Neuronal stem cell (in vitro differentiated cells): ENCODE data around the gene RPL7A.
A peak's percentile ranks its signal among the peaks of the same experiment; 100 is the strongest.

Source experiments
- DNase-seq: peaks from one replicate; pipeline ENCODE4 v3.0.0-alpha.2; 2013; ENCODE audit warnings: low spot score
- H2AFZ ChIP-seq: one replicate; pipeline ENCODE4 v1.6.1; 2013; ENCODE audit warnings: mild to moderate bottlenecking, low read length, inconsistent platforms
- H2AK5ac ChIP-seq: 2 replicates; pipeline ENCODE4 v1.6.1; 2013; ENCODE audit warnings: low read depth, mild to moderate bottlenecking, inconsistent platforms, low read length, moderate library complexity, mixed read lengths
- H2BK120ac ChIP-seq: 2 replicates; pipeline ENCODE4 v1.6.1; 2013; ENCODE audit warnings: low read depth, mild to moderate bottlenecking, inconsistent platforms, low read length, moderate library complexity, mixed read lengths
- H2BK12ac ChIP-seq: one replicate; pipeline ENCODE4 v1.6.1; 2013; ENCODE audit warnings: low read length, inconsistent platforms
- H2BK15ac ChIP-seq: 2 replicates; pipeline ENCODE4 v1.6.1; 2013; ENCODE audit warnings: mild to moderate bottlenecking, low read length, inconsistent platforms, mixed read lengths
- H2BK5ac ChIP-seq: one replicate; pipeline ENCODE4 v1.6.1; 2013; ENCODE audit warnings: inconsistent platforms, mild to moderate bottlenecking, low read length, moderate library complexity
- H3K14ac ChIP-seq: one replicate; pipeline ENCODE4 v1.6.1; 2013; ENCODE audit warnings: low read length, inconsistent platforms
- H3K18ac ChIP-seq: 2 replicates; pipeline ENCODE4 v1.6.1; 2013; ENCODE audit warnings: low read length, inconsistent platforms
- H3K23ac ChIP-seq: 2 replicates; pipeline ENCODE4 v1.6.1; 2013; ENCODE audit warnings: low read depth, mild to moderate bottlenecking, mixed read lengths, low read length, inconsistent platforms; ENCODE audit not compliant: poor library complexity
- H3K27ac ChIP-seq: replicated peaks from 3 replicates; pipeline ENCODE4 v1.5.1; 2013; ENCODE audit warnings: low read length, inconsistent platforms
- H3K27me3 ChIP-seq, 3 experiments: 2 replicates each; pipeline ENCODE4 v1.6.1; 2013; ENCODE audit warnings: low read length in 3 of 3, mild to moderate bottlenecking in 2 of 3, inconsistent platforms in 1 of 3, low read depth in 1 of 3, mixed read lengths in 1 of 3, moderate library complexity in 1 of 3; ENCODE audit not compliant: control insufficient read depth in 3 of 3, insufficient read depth in 3 of 3
- H3K36me3 ChIP-seq, 2 donors: replicated peaks in 1 of 2; 2 replicates each; pipeline ENCODE4 v1.6.1; 2013; ENCODE audit warnings: low read length in 2 of 2; ENCODE audit not compliant: control insufficient read depth in 2 of 2, insufficient read depth in 2 of 2
- H3K4ac ChIP-seq: 2 replicates; pipeline ENCODE4 v1.6.1; 2013; ENCODE audit warnings: inconsistent platforms, mild to moderate bottlenecking, low read length, moderate library complexity
- H3K4me1 ChIP-seq, 2 donors: 1 replicate in 1 of 2; 2 replicates in 1 of 2; pipeline ENCODE4 v1.6.1; 2013; ENCODE audit warnings: low read length in 2 of 2, low read depth in 1 of 2; ENCODE audit not compliant: control insufficient read depth in 2 of 2, insufficient read depth in 1 of 2
- H3K4me2 ChIP-seq: one replicate; pipeline ENCODE4 v1.6.1; 2013; ENCODE audit warnings: mild to moderate bottlenecking, low read length, inconsistent platforms; ENCODE audit not compliant: insufficient read depth, poor library complexity, severe bottlenecking
- H3K4me3 ChIP-seq, 2 donors: 2 replicates each; pipeline ENCODE4 v1.5.1; 2013; ENCODE audit warnings: low read length in 2 of 2, mild to moderate bottlenecking in 2 of 2, inconsistent platforms in 1 of 2, moderate library complexity in 1 of 2
- H3K79me1 ChIP-seq: one replicate; pipeline ENCODE4 v1.6.1; 2013; ENCODE audit warnings: low read depth, mild to moderate bottlenecking, inconsistent platforms, low read length, moderate library complexity
- H3K9ac ChIP-seq: one replicate; pipeline ENCODE4 v1.6.1; 2013; ENCODE audit warnings: mild to moderate bottlenecking, low read depth, low read length, inconsistent platforms; ENCODE audit not compliant: poor library complexity
- H3K9me3 ChIP-seq, 2 donors: replicated peaks in 1 of 2; 2 replicates each; pipeline versions ENCODE3 to v1.6.1; 2013; ENCODE audit warnings: low read length in 2 of 2, mild to moderate bottlenecking in 2 of 2, inconsistent platforms in 1 of 2, low read depth in 1 of 2, mixed read lengths in 1 of 2, moderate library complexity in 1 of 2; ENCODE audit not compliant: control insufficient read depth in 2 of 2, insufficient read depth in 1 of 2
- H4K8ac ChIP-seq: one replicate; pipeline ENCODE4 v1.6.1; 2013; ENCODE audit warnings: low read depth, mild to moderate bottlenecking, inconsistent platforms, low read length, moderate library complexity
- H4K91ac ChIP-seq: one replicate; pipeline ENCODE4 v1.6.1; 2013; ENCODE audit warnings: low read length, low read depth, mild to moderate bottlenecking, inconsistent platforms; ENCODE audit not compliant: poor library complexity
- WGBS, 2 donors: extraction: QIAGEN DNeasy Blood & Tissue Kit; methylation state at CpG; one replicate each; pipeline ENCODE4 v1.1.7; 2013; ENCODE audit warnings: missing lambda C conversion rate in 2 of 2, mixed read lengths in 1 of 2; ENCODE audit not compliant: insufficient read length in 2 of 2, insufficient replicate concordance in 1 of 2; ENCODE audit errors: extremely low coverage in 2 of 2; 5-methylcytosine and 5-hydroxymethylcytosine counted together

Gene RPL7A

GRCh38 chr9:133335924-133336811 is 11.8 kb upstream of the RPL7A start, which contains the start of gene SURF6:
TSS of gene SURF6 (minus strand) at chr9:133336188. CDS start at chr9:133336132, 56 bp downstream.
- peak within 1 kb of the TSS; percentile 72 for H4K8ac ChIP-seq

GRCh38 chr9:133339641-133340040 is 8.4 kb upstream of the RPL7A start:
- Histone ChIP-seq H3K4me2 (no peak overlapping the region), H3K27me3 (no peaks in the 10 kb centered on the region), H3K36me3 (peaks cover 57 to 71% of the 10 kb centered on the region in 2 donors), H3K27ac (no peak overlapping the region), H2AK5ac (no peak overlapping the region), H2BK120ac (no peak overlapping the region), H4K91ac (no peak overlapping the region), H3K18ac (no peak overlapping the region), H3K4ac (no peak overlapping the region), H3K4me1 (peaks cover 5 to 6% of the 10 kb centered on the region in 2 donors), H3K23ac (no peak overlapping the region), H3K4me3 (no peak overlapping the region), H3K9ac (no peak overlapping the region), H2BK12ac (no peak overlapping the region), H3K9me3 (no peaks in the 10 kb centered on the region), H2BK15ac (no peak overlapping the region), H3K14ac (no peak overlapping the region), H4K8ac (no peak overlapping the region), H2AFZ (no peak overlapping the region), H3K79me1 (peaks cover 5% of the 10 kb centered on the region), H2BK5ac (no peak overlapping the region)
- no peak for DNase-seq
- no CpG with 5 or more reads among the region's 5 CpGs for WGBS, 2 donors

More at GRCh38 chr9:133335924-133336811, 11.8 kb upstream of the RPL7A start, which contains the start of gene SURF6:
- H2BK15ac ChIP-seq: no peak within 1 kb of the TSS
- H3K79me1 ChIP-seq: peaks cover 12% of the 10 kb centered on the region
- DNase-seq: peak; percentile 83
- peak within 1 kb of the TSS; percentile 77 for H3K14ac ChIP-seq
- H3K4ac ChIP-seq: peak within 1 kb of the TSS; percentile 70
- peak within 1 kb of the TSS; percentile 25 for H2BK120ac ChIP-seq
- H3K4me1 ChIP-seq: peaks cover 5 to 6% of the 10 kb centered on the region in 2 donors
- H3K27me3 ChIP-seq: no peaks in the 10 kb centered on the region
- peak within 1 kb of the TSS; percentile 88 for H3K18ac ChIP-seq
- H2BK5ac ChIP-seq: no peak within 1 kb of the TSS
- peaks cover 53 to 71% of the 10 kb centered on the region in 2 donors for H3K36me3 ChIP-seq
- no peaks in the 10 kb centered on the region for H3K9me3 ChIP-seq
- peak within 1 kb of the TSS; percentile 96 for H3K9ac ChIP-seq
- H3K4me3 ChIP-seq: peak within 1 kb of the TSS; percentile 82 to 98
- H3K27ac ChIP-seq: peak within 1 kb of the TSS; percentile 79
- no peak within 1 kb of the TSS for H2BK12ac ChIP-seq
- peak within 1 kb of the TSS; percentile 82 for H3K4me2 ChIP-seq
- no CpG with 5 or more reads among the region's 70 CpGs for WGBS, 2 donors
- peak within 1 kb of the TSS; percentile 99 for H3K23ac ChIP-seq
- H4K91ac ChIP-seq: no peak within 1 kb of the TSS
- peak within 1 kb of the TSS; percentile 95 for H2AFZ ChIP-seq
- H2AK5ac ChIP-seq: peak within 1 kb of the TSS; percentile 93

GRCh38 chr9:133340256-133340655 is 7.8 kb upstream of the RPL7A start:
- peaks cover 62 to 73% of the 10 kb centered on the region in 2 donors for H3K36me3 ChIP-seq
- H3K4ac ChIP-seq: no peak overlapping the region

GRCh38 chr9:133340916-133341315 is 7.1 kb upstream of the RPL7A start:
- H3K18ac ChIP-seq: no peak overlapping the region
- H3K4me3 ChIP-seq: no peak overlapping the region
- DNase-seq: no peak
- no peak overlapping the region for H2AFZ ChIP-seq
- no peak overlapping the region for H3K23ac ChIP-seq
- H2BK15ac ChIP-seq: no peak overlapping the region
- H3K9me3 ChIP-seq: no peaks in the 10 kb centered on the region
- no peak overlapping the region for H2BK120ac ChIP-seq
- no peak overlapping the region for H4K8ac ChIP-seq
- no peaks in the 10 kb centered on the region for H3K27me3 ChIP-seq
- no peak overlapping the region for H3K27ac ChIP-seq
- WGBS, 2 donors: no CpG with 5 or more reads among the region's 13 CpGs
- no peak overlapping the region for H3K9ac ChIP-seq
- H3K79me1 ChIP-seq: peaks cover 11% of the 10 kb centered on the region
- no peak overlapping the region for H4K91ac ChIP-seq
- no peak overlapping the region for H2BK12ac ChIP-seq
- H3K14ac ChIP-seq: no peak overlapping the region
- H3K4me1 ChIP-seq: peaks cover 3 to 4% of the 10 kb centered on the region in 2 donors
- no peak overlapping the region for H2BK5ac ChIP-seq
- H2AK5ac ChIP-seq: no peak overlapping the region
- H3K4ac ChIP-seq: no peak overlapping the region
- no peak overlapping the region for H3K4me2 ChIP-seq
- peaks cover 69 to 80% of the 10 kb centered on the region in 2 donors for H3K36me3 ChIP-seq

More at GRCh38 chr9:133340256-133340655, 7.8 kb upstream of the RPL7A start:
- Histone ChIP-seq H2BK120ac (no peak overlapping the region), H2AFZ (no peak overlapping the region), H3K9me3 (no peaks in the 10 kb centered on the region), H3K27me3 (no peaks in the 10 kb centered on the region), H3K4me3 (no peak overlapping the region), H3K18ac (no peak overlapping the region), H2AK5ac (no peak overlapping the region), H3K23ac (no peak overlapping the region), H3K27ac (no peak overlapping the region), H2BK12ac (no peak overlapping the region), H3K4me2 (no peak overlapping the region), H2BK15ac (no peak overlapping the region), H2BK5ac (no peak overlapping the region), H4K91ac (no peak overlapping the region), H3K14ac (no peak overlapping the region), H4K8ac (no peak overlapping the region), H3K79me1 (peaks cover 8% of the 10 kb centered on the region), H3K4me1 (peaks cover 5 to 6% of the 10 kb centered on the region in 2 donors), H3K9ac (no peak overlapping the region)
- no CpG with 5 or more reads among the region's 3 CpGs for WGBS, 2 donors
- DNase-seq: no peak
